HepG2 (cell line): ENCODE measurements around the gene UQCRC1. TPM values are rescaled to one million over a fixed set of nuclear protein-coding genes. Genes with fewer than 3 reads are reported as not detected.

ENCODE experiments used
- FOXA3 ChIP-seq: IDR thresholded peaks from 2 replicates; pipeline ENCODE4 v1.6.1; 2016; ENCODE audit warnings: missing genetic modification reagents, missing compliant biosample characterization
- MAFF ChIP-seq: IDR thresholded peaks from 2 replicates; pipeline ENCODE4 v1.6.1; 2011; ENCODE audit warnings: low read depth, low read length, improper control_type of control experiment
- MEF2D ChIP-seq: sonication (generic); formaldehyde crosslinking; IDR thresholded peaks from 2 replicates; pipeline ENCODE4 v1.5.1; 2020; ENCODE audit warnings: mild to moderate bottlenecking, missing genetic modification reagents
- RAD21 ChIP-seq: fragments of 450-650 bp; formaldehyde crosslinking; IDR thresholded peaks from 2 replicates; pipeline ENCODE4 v1.5.0; 2020; ENCODE audit warnings: mild to moderate bottlenecking
- REST ChIP-seq, 2 experiments: IDR thresholded peaks; 2 replicates each; pipeline ENCODE4 v1.6.1; 2011 to 2012; ENCODE audit warnings: low read length in 2 of 2, borderline replicate concordance in 1 of 2, low read depth in 1 of 2, mild to moderate bottlenecking in 1 of 2, moderate library complexity in 1 of 2
- ZNF225 ChIP-seq: sonication (generic); formaldehyde crosslinking; IDR thresholded peaks from 2 replicates; pipeline ENCODE4 v1.4.0; 2020; ENCODE audit warnings: mild to moderate bottlenecking, missing genetic modification reagents
- ZNF235 ChIP-seq: sonication (generic); formaldehyde crosslinking; IDR thresholded peaks from 2 replicates; pipeline ENCODE4 v1.8.1; 2023; ENCODE audit warnings: mild to moderate bottlenecking, missing genetic modification reagents, borderline replicate concordance
- ZNF251 ChIP-seq: sonication (generic); formaldehyde crosslinking; IDR thresholded peaks from 2 replicates; pipeline ENCODE4 v1.9.0; 2021; ENCODE audit warnings: mild to moderate bottlenecking, missing genetic modification reagents
- ZNF331 ChIP-seq: sonication (generic); formaldehyde crosslinking; IDR thresholded peaks from 2 replicates; pipeline ENCODE4 v1.4.0; 2020; ENCODE audit warnings: missing genetic modification reagents
- ZSCAN29 ChIP-seq: sonication (generic); formaldehyde crosslinking; conservative IDR thresholded peaks from 2 replicates; pipeline ENCODE4 v1.4.0; 2020; ENCODE audit warnings: mild to moderate bottlenecking, missing genetic modification reagents
- polyA plus RNA-seq, 8 experiments: library from polyadenylated mRNA; depleted of rRNA in 3 of 8; stranded (reverse) in 7 of 8; unstranded in 1 of 8; fragments of >200 nt; fragmentation: Illumina TruSeq in 4 of 8; extraction: Trizol in 4 of 8; gene quantifications; 2 replicates each; pipeline versions ENCODE4 v1.2.1 to v1.2.3, GENCODE V29; 2011 to 2016; ENCODE audit warnings: low read depth in 4 of 8, missing spikeins in 1 of 8, mixed read lengths in 1 of 8; ENCODE audit not compliant: insufficient read depth in 1 of 8
- total RNA-seq, 5 experiments: library from RNA; depleted of rRNA; stranded (reverse); fragments of >200 nt; fragmentation: Illumina TruSeq; extraction: Trizol; gene quantifications; 2 replicates each; pipeline ENCODE4 v1.2.3, GENCODE V29; 2016; ENCODE audit warnings: low read depth in 1 of 5
- TF ChIP-seq, protein P1 (sequence below): sonication (generic); formaldehyde crosslinking; IDR thresholded peaks from 2 replicates; pipeline ENCODE4 v1.4.0; 2020; ENCODE audit warnings: missing genetic modification reagents
- TF ChIP-seq, protein P2 (sequence below): sonication (generic); formaldehyde crosslinking; conservative IDR thresholded peaks from 2 replicates; pipeline ENCODE4 v1.4.0; 2020; ENCODE audit warnings: missing genetic modification reagents

Gene UQCRC1
- total and polyA plus RNA-seq, 2 of the 13 experiments (the other 11 are each of a cell fraction or from before 2014, with no cell fraction given): 316 to 680 TPM

- TF ChIP-seq, protein P1, sequence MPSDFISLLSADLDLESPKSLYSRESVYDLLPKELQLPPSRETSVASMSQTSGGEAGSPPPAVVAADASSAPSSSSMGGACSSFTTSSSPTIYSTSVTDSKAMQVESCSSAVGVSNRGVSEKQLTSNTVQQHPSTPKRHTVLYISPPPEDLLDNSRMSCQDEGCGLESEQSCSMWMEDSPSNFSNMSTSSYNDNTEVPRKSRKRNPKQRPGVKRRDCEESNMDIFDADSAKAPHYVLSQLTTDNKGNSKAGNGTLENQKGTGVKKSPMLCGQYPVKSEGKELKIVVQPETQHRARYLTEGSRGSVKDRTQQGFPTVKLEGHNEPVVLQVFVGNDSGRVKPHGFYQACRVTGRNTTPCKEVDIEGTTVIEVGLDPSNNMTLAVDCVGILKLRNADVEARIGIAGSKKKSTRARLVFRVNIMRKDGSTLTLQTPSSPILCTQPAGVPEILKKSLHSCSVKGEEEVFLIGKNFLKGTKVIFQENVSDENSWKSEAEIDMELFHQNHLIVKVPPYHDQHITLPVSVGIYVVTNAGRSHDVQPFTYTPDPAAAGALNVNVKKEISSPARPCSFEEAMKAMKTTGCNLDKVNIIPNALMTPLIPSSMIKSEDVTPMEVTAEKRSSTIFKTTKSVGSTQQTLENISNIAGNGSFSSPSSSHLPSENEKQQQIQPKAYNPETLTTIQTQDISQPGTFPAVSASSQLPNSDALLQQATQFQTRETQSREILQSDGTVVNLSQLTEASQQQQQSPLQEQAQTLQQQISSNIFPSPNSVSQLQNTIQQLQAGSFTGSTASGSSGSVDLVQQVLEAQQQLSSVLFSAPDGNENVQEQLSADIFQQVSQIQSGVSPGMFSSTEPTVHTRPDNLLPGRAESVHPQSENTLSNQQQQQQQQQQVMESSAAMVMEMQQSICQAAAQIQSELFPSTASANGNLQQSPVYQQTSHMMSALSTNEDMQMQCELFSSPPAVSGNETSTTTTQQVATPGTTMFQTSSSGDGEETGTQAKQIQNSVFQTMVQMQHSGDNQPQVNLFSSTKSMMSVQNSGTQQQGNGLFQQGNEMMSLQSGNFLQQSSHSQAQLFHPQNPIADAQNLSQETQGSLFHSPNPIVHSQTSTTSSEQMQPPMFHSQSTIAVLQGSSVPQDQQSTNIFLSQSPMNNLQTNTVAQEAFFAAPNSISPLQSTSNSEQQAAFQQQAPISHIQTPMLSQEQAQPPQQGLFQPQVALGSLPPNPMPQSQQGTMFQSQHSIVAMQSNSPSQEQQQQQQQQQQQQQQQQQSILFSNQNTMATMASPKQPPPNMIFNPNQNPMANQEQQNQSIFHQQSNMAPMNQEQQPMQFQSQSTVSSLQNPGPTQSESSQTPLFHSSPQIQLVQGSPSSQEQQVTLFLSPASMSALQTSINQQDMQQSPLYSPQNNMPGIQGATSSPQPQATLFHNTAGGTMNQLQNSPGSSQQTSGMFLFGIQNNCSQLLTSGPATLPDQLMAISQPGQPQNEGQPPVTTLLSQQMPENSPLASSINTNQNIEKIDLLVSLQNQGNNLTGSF: no peak
- TF ChIP-seq ZSCAN29 (no peak), FOXA3 (CRISPR knock-in tag) (no peak), ZNF225 (CRISPR knock-in tag) (peak; percentile 51; the same call in 1 of the 2 replicates), RAD21 (CRISPR knock-in tag) (peak; percentile 77), REST (IDR thresholded peaks at IDR 0.05; ENCODE audit: borderline replicate concordance in 1 of 2, low read depth in 1 of 2, low read length in 2 of 2) (no peak; a peak in 1 of 4 replicates), ZNF251 (CRISPR knock-in tag) (no peak), ZNF331 (CRISPR knock-in tag) (peak; percentile 42; the same call in 1 of the 2 replicates), ZNF235 (CRISPR knock-in tag) (no peak), MEF2D (CRISPR knock-in tag) (no peak), MAFF (no peak)
- TF ChIP-seq, protein P2, sequence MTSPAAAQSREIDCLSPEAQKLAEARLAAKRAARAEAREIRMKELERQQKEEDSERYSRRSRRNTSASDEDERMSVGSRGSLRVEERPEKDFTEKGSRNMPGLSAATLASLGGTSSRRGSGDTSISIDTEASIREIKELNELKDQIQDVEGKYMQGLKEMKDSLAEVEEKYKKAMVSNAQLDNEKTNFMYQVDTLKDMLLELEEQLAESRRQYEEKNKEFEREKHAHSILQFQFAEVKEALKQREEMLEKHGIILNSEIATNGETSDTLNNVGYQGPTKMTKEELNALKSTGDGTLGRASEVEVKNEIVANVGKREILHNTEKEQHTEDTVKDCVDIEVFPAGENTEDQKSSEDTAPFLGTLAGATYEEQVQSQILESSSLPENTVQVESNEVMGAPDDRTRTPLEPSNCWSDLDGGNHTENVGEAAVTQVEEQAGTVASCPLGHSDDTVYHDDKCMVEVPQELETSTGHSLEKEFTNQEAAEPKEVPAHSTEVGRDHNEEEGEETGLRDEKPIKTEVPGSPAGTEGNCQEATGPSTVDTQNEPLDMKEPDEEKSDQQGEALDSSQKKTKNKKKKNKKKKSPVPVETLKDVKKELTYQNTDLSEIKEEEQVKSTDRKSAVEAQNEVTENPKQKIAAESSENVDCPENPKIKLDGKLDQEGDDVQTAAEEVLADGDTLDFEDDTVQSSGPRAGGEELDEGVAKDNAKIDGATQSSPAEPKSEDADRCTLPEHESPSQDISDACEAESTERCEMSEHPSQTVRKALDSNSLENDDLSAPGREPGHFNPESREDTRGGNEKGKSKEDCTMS: no peak
These were observed 26.0 kb upstream of the UQCRC1 start, which contains the start of gene SLC26A6 (continued) for GRCh38 chr3:48635222-48636021.
